Muscle of leg (tissue), 11 donors: ENCODE results near the gene OPN4. TPM values are rescaled to one million over a fixed set of nuclear protein-coding genes. Genes with fewer than 3 reads are reported as not detected.

Experiments used
- DNase-seq: peaks from one replicate; pipeline ENCODE4 v3.0.0; 2013
- H3K27ac ChIP-seq: one replicate; pipeline ENCODE4 v1.5.1; 2013; ENCODE audit warnings: mild to moderate bottlenecking, low read length, control low read depth
- H3K27me3 ChIP-seq: one replicate; pipeline ENCODE4 v1.6.1; 2013; ENCODE audit warnings: low read length; ENCODE audit not compliant: control insufficient read depth, insufficient read depth
- H3K36me3 ChIP-seq: one replicate; pipeline ENCODE4 v1.6.1; 2013; ENCODE audit warnings: low read length; ENCODE audit not compliant: control insufficient read depth, insufficient read depth
- H3K4me1 ChIP-seq: one replicate; pipeline ENCODE4 v1.6.1; 2013; ENCODE audit warnings: low read length; ENCODE audit not compliant: control insufficient read depth, insufficient read depth
- H3K4me3 ChIP-seq: one replicate; pipeline ENCODE4 v1.5.1; 2013; ENCODE audit warnings: low read length, control low read depth
- H3K9me3 ChIP-seq: replicated peaks from 2 replicates; pipeline ENCODE4 v1.6.1; 2013; ENCODE audit warnings: low read depth, low read length; ENCODE audit not compliant: control insufficient read depth
- WGBS: methylation state at CpG from one replicate; pipeline ENCODE4 v1.1.5; 2013; ENCODE audit warnings: missing lambda C conversion rate; ENCODE audit not compliant: insufficient coverage; 5-methylcytosine and 5-hydroxymethylcytosine counted together
- polyA plus RNA-seq, 8 donors: library from polyadenylated mRNA; unstranded; fragments of 120-200 nt; gene quantifications; one replicate each; pipeline versions ENCODE4 v1.2.1 to v1.2.3, GENCODE V29; 2013; ENCODE audit warnings: inconsistent platforms in 1 of 8, low replicate concordance in 1 of 8; ENCODE audit not compliant: insufficient read length in 8 of 8, insufficient read depth in 1 of 8
- total RNA-seq: library from RNA; stranded (reverse); fragments of 120-200 nt; gene quantifications from one replicate; pipeline ENCODE4 v1.2.4, GENCODE V29; 2013

The OPN4 gene
- total and polyA plus RNA-seq, 9 donors, result 0.04 to 2.8 (median 1.5) TPM

DNA sequence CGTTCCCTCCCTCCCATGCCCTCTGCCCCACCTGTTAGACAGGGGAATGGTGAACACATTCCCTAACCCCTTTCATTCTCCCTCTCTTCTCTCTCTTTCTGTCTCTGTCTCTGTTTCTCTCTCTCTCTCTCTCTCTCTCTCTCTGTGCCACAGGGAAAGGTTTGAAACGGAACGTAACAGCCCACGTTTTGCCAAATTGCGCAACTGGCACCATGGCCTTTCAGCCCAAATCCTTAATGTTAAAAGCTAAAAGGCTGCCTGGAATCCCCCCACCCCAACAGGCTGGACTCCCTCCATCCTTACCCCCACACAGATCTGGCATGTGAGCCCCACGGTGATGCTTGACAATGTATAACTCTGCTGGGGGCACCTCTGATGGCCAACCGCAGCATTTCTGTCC, 44.8 kb downstream of the OPN4 start:
- Histone ChIP-seq H3K27ac (no peak overlapping the region), H3K4me3 (no peak overlapping the region), H3K4me1 (peaks cover 28% of the 10 kb centered on the region), H3K9me3 (no peaks in the 10 kb centered on the region), H3K27me3 (peaks cover 9% of the 10 kb centered on the region), H3K36me3 (peaks cover 71% of the 10 kb centered on the region)
- DNase-seq, result no peak
- WGBS, result 73% methylated on average over 5 of the region's 7 CpGs

DNA sequence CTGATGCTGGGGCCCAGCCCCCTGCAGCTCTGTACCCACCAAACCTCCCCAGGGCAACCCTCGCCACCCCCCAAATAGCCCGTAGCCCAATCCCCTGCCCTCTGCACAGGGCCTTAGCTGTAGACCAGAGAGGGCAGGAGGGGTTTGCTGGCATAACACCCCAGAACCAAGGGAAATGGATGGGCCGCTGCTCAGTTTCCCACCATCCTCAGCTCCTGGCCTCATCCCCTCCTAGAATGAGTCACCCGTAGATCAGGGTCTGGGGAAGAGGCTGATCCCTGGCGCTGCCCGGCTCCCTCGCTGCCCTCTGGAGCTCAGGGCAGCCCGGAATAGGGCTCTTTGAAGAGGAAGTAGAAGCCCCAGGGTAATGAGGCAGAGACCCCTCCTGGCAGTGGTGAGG, 45.2 kb downstream of the OPN4 start:
- Histone ChIP-seq H3K27me3 (peaks cover 9% of the 10 kb centered on the region), H3K4me3 (no peak overlapping the region), H3K4me1 (peaks cover 24% of the 10 kb centered on the region), H3K9me3 (no peaks in the 10 kb centered on the region), H3K27ac (no peak overlapping the region), H3K36me3 (peaks cover 66% of the 10 kb centered on the region)
- no CpG with 5 or more reads among the region's 8 CpGs for WGBS
- DNase-seq, result no peak

DNA sequence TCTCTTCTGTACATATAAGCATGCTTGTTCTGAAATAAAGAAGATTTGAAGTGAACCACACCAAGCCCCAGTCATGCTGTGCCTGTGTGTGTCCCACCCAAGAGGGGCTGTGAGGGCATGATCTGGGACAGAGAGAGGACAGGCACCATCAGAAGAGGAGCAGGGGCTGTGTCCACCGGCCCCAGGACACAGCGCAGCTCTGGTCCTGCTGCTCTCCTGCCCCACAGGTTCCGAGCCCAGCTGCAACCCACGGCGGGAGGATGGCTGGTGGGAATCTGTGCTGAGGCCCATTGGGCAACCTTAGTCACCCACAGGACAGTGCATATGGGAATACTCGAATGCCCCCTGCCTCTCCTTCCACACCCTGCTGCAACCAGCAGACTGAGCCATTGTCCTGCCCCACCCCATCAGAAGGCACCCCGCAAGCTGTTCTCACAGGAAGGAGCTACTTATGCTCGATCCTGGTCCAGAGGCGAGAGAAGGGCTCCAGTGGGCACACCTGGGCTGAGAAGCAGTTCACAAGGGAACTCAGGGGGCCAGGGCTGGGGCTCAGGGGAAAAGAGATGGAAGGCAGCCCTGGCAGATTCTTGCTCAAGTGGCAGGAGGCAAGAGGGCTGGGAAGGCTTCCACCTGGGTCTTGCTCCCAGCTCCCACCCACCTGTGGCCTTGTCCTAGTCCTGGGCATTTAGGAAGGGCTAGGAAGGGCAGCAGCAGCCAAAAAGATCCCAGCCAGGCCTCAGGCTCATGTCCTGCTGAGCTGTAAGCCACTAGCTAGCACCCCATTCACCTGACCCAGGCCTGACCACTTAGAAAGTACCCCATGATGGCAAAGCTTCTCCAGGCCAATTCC, 45.9 kb downstream of the OPN4 start:
- 87% methylated on average over 7 of the region's 9 CpGs for WGBS
- Histone ChIP-seq H3K36me3 (peaks cover 66% of the 10 kb centered on the region), H3K4me3 (no peak overlapping the region), H3K4me1 (peaks cover 17% of the 10 kb centered on the region), H3K27me3 (peaks cover 8% of the 10 kb centered on the region), H3K9me3 (no peaks in the 10 kb centered on the region), H3K27ac (no peak overlapping the region)
- DNase-seq, result no peak

DNA sequence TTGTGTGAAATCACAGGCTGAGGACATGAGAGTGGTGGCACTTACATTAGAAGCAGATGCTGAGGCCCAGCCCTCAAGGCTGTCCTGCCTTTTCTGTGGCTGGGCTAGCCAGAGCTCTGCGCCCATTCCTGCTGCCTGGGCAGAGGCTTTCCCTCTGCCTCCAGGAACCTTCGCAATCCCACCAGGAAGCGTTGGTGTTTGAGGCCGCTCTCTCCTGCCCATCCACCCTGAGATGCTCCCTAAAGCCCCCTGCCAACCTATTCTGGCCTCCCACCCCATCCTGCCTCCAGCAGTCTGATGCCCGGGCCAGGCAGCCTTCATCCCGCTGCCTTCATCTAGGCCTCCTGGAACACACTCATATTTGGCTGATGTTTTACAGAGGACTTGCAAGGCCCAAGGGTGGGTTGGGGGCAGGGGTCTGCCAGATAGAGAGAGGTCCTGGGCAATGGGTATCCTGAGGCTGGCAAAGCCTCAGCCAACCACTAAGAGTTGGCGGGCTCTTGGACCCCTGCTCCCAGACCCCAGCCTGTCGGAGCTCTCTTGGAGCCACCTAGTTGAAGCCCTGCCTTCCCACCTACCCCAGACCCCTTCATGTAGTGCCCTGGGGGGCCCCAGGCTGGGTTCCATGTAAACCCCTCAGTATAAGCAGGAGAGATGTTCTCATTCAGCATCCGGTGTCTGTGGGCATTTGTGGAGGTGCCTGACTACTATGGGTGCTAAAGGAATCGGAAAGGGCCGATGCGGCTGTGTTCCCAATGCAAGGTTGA, 46.7 kb downstream of the OPN4 start:
- H3K9me3 ChIP-seq, result no peaks in the 10 kb centered on the region
- DNase-seq, result no peak
- peaks cover 3% of the 10 kb centered on the region for H3K27me3 ChIP-seq
- H3K4me3 ChIP-seq, result no peak overlapping the region
- WGBS, result 99% methylated on average over 8 of the region's 12 CpGs
- H3K4me1 ChIP-seq, result peaks cover 19% of the 10 kb centered on the region
- H3K36me3 ChIP-seq, result peaks cover 64% of the 10 kb centered on the region
- H3K27ac ChIP-seq, result no peak overlapping the region

DNA sequence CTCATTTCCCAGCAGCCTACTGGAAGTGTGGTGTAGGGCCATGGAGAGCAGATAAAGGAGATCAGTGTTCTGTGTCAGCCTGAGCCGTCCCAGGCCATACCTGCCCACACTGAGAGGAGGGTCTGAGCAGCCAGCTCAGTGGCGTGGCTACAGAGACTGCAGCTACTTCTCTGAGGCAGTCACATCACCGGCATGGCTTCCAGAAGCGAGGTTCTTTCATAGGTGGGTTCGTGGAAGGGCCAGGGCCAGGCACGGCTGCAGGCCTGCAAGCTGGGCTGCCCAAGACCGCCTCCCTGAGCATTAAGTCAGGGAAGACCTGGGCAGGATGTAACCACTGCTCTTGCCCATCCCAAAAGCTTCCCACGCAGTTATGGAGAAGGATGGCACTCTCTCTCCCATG, 48.8 kb downstream of the OPN4 start:
- H3K36me3 ChIP-seq, result peaks cover 67% of the 10 kb centered on the region
- no peak overlapping the region for H3K27ac ChIP-seq
- H3K4me1 ChIP-seq, result peaks cover 35% of the 10 kb centered on the region
- H3K9me3 ChIP-seq, result no peaks in the 10 kb centered on the region
- peaks cover under 1% of the 10 kb centered on the region for H3K27me3 ChIP-seq
- DNase-seq, result no peak
- 87% methylated on average over 8 of the region's 8 CpGs for WGBS
- H3K4me3 ChIP-seq, result no peak overlapping the region

DNA sequence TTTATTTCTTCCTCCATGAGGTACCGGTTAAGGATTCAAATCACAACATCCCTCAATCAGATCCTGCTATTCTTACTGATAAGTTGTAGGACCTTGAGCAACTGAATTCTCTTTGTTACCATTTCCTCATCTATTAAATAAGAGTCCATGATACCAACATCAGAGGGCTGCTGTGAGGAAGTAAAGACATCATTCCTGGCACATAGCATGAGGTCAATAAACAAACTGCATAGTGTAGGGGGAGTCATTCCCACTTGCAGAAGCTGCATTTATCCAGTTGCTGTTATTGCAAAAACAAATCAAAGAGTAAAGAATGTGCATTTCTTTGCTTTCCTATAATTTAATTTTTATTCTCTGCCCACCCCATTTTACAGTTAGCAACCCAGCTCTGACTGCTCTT, 50.8 kb downstream of the OPN4 start:
- Histone ChIP-seq H3K4me1 (peaks cover 49% of the 10 kb centered on the region), H3K27ac (peak overlapping the region; percentile 13), H3K9me3 (no peaks in the 10 kb centered on the region), H3K27me3 (peaks cover 6% of the 10 kb centered on the region), H3K36me3 (peaks cover 63% of the 10 kb centered on the region), H3K4me3 (no peak overlapping the region)
- no peak for DNase-seq
- no CpG with 5 or more reads among the region's 1 CpG for WGBS

DNA sequence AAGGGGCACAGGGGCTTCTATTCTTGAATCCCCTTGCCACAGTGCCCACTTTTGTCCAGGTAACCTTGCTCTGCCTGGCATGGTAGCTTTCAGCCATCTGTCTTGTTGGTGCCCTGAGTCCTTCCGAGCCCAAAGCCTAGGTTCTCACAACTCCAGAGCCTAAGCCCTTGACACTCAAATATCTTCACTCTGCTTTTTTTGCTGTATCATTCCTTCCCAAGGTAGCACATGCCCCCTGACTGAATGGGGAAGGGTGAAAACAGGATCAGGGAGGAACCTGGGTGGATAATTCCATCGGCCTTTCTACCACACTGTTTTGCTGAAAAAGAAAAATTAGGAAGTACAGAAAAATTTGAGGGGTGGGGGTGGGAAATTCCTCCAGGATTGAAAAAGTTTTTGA, 51.6 kb downstream of the OPN4 start:
- WGBS, result 100% methylated on average over 1 of the region's 2 CpGs
- Histone ChIP-seq H3K27me3 (peaks cover 6% of the 10 kb centered on the region), H3K36me3 (peaks cover 62% of the 10 kb centered on the region), H3K9me3 (no peaks in the 10 kb centered on the region), H3K27ac (peak overlapping the region; percentile 74), H3K4me3 (no peak overlapping the region), H3K4me1 (peaks cover 54% of the 10 kb centered on the region)
- no peak for DNase-seq

DNA sequence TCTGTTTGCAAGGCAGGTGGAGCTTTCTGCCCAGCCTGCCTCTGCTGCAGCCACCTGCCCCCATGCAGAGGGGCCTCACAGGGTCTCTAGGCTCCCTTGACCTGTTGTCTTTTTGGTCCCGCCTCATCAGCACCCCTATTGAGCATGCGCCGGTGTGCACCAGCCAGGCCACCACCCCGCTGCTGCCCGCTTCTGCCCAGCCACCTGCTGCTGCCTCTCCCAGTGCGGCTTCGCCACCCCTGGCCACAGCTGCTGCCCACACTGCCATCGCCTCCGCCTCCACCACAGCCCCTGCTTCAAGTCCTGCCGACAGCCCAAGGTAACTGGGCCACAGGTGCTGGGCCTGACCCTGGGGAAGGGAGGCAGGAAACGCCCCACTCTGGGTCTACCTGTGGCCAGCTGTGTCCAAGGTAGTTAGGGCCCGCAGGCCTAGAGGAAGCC, 52.1 kb downstream of the OPN4 start:
- H3K36me3 ChIP-seq, result peaks cover 58% of the 10 kb centered on the region
- WGBS, result 86% methylated on average over 12 of the region's 12 CpGs
- peak overlapping the region; percentile 74 for H3K27ac ChIP-seq
- peaks cover 55% of the 10 kb centered on the region for H3K4me1 ChIP-seq
- H3K9me3 ChIP-seq, result no peaks in the 10 kb centered on the region
- peak; percentile 47 for DNase-seq
- H3K27me3 ChIP-seq, result peaks cover 6% of the 10 kb centered on the region
- no peak overlapping the region for H3K4me3 ChIP-seq

DNA sequence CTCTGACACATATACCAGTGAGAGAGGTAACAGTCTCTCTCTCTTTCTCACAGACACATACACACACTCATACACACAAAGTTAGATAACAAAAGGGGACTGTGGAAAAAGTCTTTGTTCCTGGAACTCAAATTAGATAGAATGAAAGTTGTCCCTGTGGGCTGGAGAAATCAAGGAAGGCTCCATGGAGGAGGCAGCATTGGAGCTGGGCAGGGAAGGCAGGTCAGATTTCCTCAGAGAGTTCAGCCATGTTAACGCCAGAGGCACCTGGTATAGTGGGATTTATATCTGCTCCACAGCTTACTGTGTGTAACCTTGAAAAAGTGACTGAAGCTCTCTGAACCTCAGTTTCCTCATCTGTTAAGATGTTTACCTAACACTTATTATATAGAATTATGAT, 52.6 kb downstream of the OPN4 start:
- DNase-seq, result no peak
- H3K4me3 ChIP-seq, result no peak overlapping the region
- peak overlapping the region; percentile 74 for H3K27ac ChIP-seq
- no peaks in the 10 kb centered on the region for H3K9me3 ChIP-seq
- peaks cover 54% of the 10 kb centered on the region for H3K36me3 ChIP-seq
- peaks cover 58% of the 10 kb centered on the region for H3K4me1 ChIP-seq
- peaks cover 7% of the 10 kb centered on the region for H3K27me3 ChIP-seq
- WGBS, result no CpG with 5 or more reads among the region's 1 CpG

DNA sequence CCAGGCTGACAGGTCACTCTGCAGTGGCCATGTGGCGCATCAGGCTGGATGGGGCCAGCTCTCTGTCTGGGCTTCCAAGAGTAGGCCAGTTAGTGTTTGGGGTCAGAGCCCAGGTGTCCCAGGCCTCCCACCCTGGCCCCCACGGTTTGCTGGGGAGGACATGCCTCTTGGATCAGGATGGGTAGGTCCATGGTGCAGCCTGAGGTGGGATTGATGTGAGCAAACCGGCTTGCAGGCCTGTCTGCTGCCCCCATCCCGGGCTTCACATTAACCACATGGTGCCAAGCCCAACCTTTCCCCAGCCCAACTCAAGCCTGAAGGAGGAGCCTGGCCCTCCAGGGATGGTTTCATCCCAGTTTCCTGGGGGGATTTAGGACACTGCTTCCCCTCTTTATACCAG, 53.2 kb downstream of the OPN4 start:
- peaks cover 63% of the 10 kb centered on the region for H3K4me1 ChIP-seq
- no peak overlapping the region for H3K4me3 ChIP-seq
- whole genome bisulfite sequencing, result 74% methylated on average over 2 of the region's 4 CpGs
- H3K9me3 ChIP-seq, result no peaks in the 10 kb centered on the region
- peaks cover 56% of the 10 kb centered on the region for H3K36me3 ChIP-seq
- H3K27me3 ChIP-seq, result peaks cover 11% of the 10 kb centered on the region
- no peak for DNase-seq
- H3K27ac ChIP-seq, result no peak overlapping the region
